Endothelial cell of umbilical vein (primary cell): ENCODE results near the gene TM9SF2. TPM values are rescaled to one million over a fixed set of nuclear protein-coding genes. Genes with fewer than 3 reads are reported as not detected.

Experiments used
- BruUV-seq: library from RNA; stranded (reverse); fragments of 400-500 nt; replicated peaks from 2 replicates; lab custom pipeline; 2021; lab: Mats Ljungman, UMichigan
- CTCF ChIA-PET: fragments of 300-600, 350-600 bp; sonication (Branson Sonifier 250); formaldehyde crosslinking; loops from one replicate; lab custom pipeline; 2021; ENCODE audit warnings: antibody characterized with exemption, inconsistent platforms; lab: Charles Lee
- POLR2A ChIA-PET: fragments of 300-600, 350-600 bp; sonication (Branson Sonifier 250); formaldehyde crosslinking; loops from one replicate; lab custom pipeline; 2021; ENCODE audit warnings: antibody characterized with exemption, inconsistent platforms; lab: Charles Lee
- DNase-seq: peaks from one replicate; pipeline ENCODE4 v3.0.0-alpha.2; 2011; ENCODE audit warnings: low read depth, low spot score
- FAIRE-seq: peaks from 2 replicates; lab custom pipeline; 2011; peaks lifted over from hg19 to GRCh38; lab: Jason Lieb, UNC
- H2AFZ ChIP-seq: 2 replicates; pipeline ENCODE4 v1.6.0; 2012; ENCODE audit warnings: low read depth, low read length, control low read depth, inconsistent platforms
- H3K27ac ChIP-seq: 2 replicates; pipeline ENCODE4 v1.5.1; 2011; ENCODE audit warnings: low read depth, mild to moderate bottlenecking, control low read depth, low read length, moderate library complexity; ENCODE audit not compliant: insufficient read depth
- H3K27me3 ChIP-seq, 2 experiments: 2 replicates each; pipeline versions ENCODE4 v1.6.0 to v1.6.1; 2011; ENCODE audit warnings: low read length in 2 of 2, mixed read lengths in 1 of 2; ENCODE audit not compliant: control insufficient read depth in 2 of 2, insufficient read depth in 2 of 2
- H3K36me3 ChIP-seq, 2 experiments: 2 replicates in 1 of 2; 3 replicates in 1 of 2; pipeline ENCODE4 v1.5.1; 2011; ENCODE audit warnings: low read length in 2 of 2, mild to moderate bottlenecking in 1 of 2, moderate library complexity in 1 of 2; ENCODE audit not compliant: control insufficient read depth in 2 of 2, insufficient read depth in 2 of 2; ENCODE audit errors: extremely low read depth in 1 of 2
- H3K4me1 ChIP-seq: 3 replicates; pipeline ENCODE4 v1.5.1; 2011; ENCODE audit warnings: mild to moderate bottlenecking, low read length; ENCODE audit not compliant: control insufficient read depth, insufficient read depth; ENCODE audit errors: extremely low read depth
- H3K4me2 ChIP-seq: 2 replicates; pipeline ENCODE4 v1.6.1; 2011; ENCODE audit warnings: low read length, control low read depth, mixed read lengths; ENCODE audit not compliant: insufficient read depth
- H3K4me3 ChIP-seq, 3 experiments: fragments of 200-600 bp in 1 of 3; sonication (generic), shearing (Covaris generic) in 1 of 3; replicated peaks in 1 of 3; 2 replicates each; pipeline ENCODE4 v1.5.1; 2011 to 2016; ENCODE audit warnings: control low read depth in 3 of 3, low read length in 3 of 3, mild to moderate bottlenecking in 2 of 3, inconsistent platforms in 1 of 3, low read depth in 1 of 3, moderate library complexity in 1 of 3; ENCODE audit not compliant: insufficient read depth in 1 of 3
- H3K79me2 ChIP-seq: 2 replicates; pipeline ENCODE4 v1.6.0; 2012; ENCODE audit warnings: low read length, inconsistent platforms; ENCODE audit not compliant: control insufficient read depth, insufficient read depth
- H3K9ac ChIP-seq: replicated peaks from 2 replicates; pipeline ENCODE3; 2011; ENCODE audit warnings: low read length, control low read depth; ENCODE audit not compliant: insufficient read depth; ENCODE audit errors: extremely low read depth
- H3K9me1 ChIP-seq: replicated peaks from 3 replicates; pipeline ENCODE4 v1.6.0; 2011; ENCODE audit warnings: mild to moderate bottlenecking, low read length; ENCODE audit not compliant: control insufficient read depth, insufficient read depth; ENCODE audit errors: extremely low read depth
- H3K9me3 ChIP-seq: replicated peaks from 2 replicates; pipeline ENCODE4 v1.5.1; 2012; ENCODE audit warnings: low read length, inconsistent platforms; ENCODE audit not compliant: control insufficient read depth, insufficient read depth
- H4K20me1 ChIP-seq: replicated peaks from 2 replicates; pipeline ENCODE3; 2011; ENCODE audit warnings: mild to moderate bottlenecking, low read length; ENCODE audit not compliant: control insufficient read depth, insufficient read depth; ENCODE audit errors: extremely low read depth
- EZH2 ChIP-seq: IDR thresholded peaks from 2 replicates; pipeline ENCODE4 v1.6.1; 2012; ENCODE audit warnings: borderline replicate concordance, low read depth, mild to moderate bottlenecking, moderate library complexity, low read length, inconsistent platforms; ENCODE audit not compliant: severe bottlenecking
- FOS ChIP-seq: IDR thresholded peaks from 2 replicates; pipeline ENCODE4 v1.6.1; 2011; ENCODE audit warnings: mild to moderate bottlenecking, low read length, moderate library complexity, borderline replicate concordance; ENCODE audit not compliant: insufficient read depth
- GATA2 ChIP-seq: IDR thresholded peaks from 2 replicates; pipeline ENCODE4 v1.7.0; 2011; ENCODE audit warnings: low read depth, mild to moderate bottlenecking, moderate library complexity, mixed read lengths, low read length; ENCODE audit not compliant: insufficient read length, insufficient read depth
- MAX ChIP-seq: IDR thresholded peaks from 2 replicates; pipeline ENCODE4 v1.6.1; 2011; ENCODE audit not compliant: insufficient read depth, insufficient read length
- POLR2A ChIP-seq: IDR thresholded peaks from 2 replicates; pipeline ENCODE4 v1.6.1; 2012; ENCODE audit warnings: low read depth, mild to moderate bottlenecking, control low read depth, low read length
- POLR2AphosphoS5 ChIP-seq: IDR thresholded peaks from 2 replicates; pipeline ENCODE4 v1.6.1; 2012; ENCODE audit warnings: low read depth, mild to moderate bottlenecking, control low read depth, low read length, moderate library complexity; ENCODE audit not compliant: insufficient read depth
- dilution Hi-C: fragments of 300-500 bp; cut with MboI; formaldehyde crosslinking; loops from one replicate; pipeline ENCODE4 v1.15.0; 2019; ENCODE audit warnings: low sequenced_read_pairs; ENCODE audit not compliant: extremely low pct_ligation_motif_present
- intact Hi-C: fragments of 100-400 bp; cut with micrococcal nuclease; formaldehyde crosslinking; loops from one replicate; pipeline ENCODE4 v1.10.0; 2022
- polyA plus RNA-seq, 4 experiments: library from polyadenylated mRNA; depleted of rRNA in 3 of 4; stranded (reverse) in 3 of 4; unstranded in 1 of 4; fragments of >200 nt; gene quantifications; 2 replicates each; pipeline versions ENCODE4 v1.2.1 to v1.2.3, GENCODE V29; 2011 to 2012; ENCODE audit warnings: missing spikeins in 1 of 4
- total RNA-seq: library from RNA; stranded (reverse); gene quantifications from 2 replicates; pipeline ENCODE4 v1.2.3, GENCODE V29; 2021

Gene TM9SF2
- total and polyA plus RNA-seq, 2 donors (not counting 3 experiments of a cell fraction or from before 2014, with no cell fraction given): 76.0 to 90.0 TPM

- DNase-seq: no peak
- Histone ChIP-seq H3K27me3 (peaks cover 0 to 4% of the 10 kb centered on the region in 2 experiments), H3K4me2 (no peak overlapping the region), H3K4me3 (no peak overlapping the region), H3K4me1 (peaks cover 9% of the 10 kb centered on the region), H3K27ac (no peak overlapping the region), H4K20me1 (no peaks in the 10 kb centered on the region), H3K36me3 (no peaks in the 10 kb centered on the region), H3K9ac (no peak overlapping the region), H3K9me1 (no peaks in the 10 kb centered on the region), H3K79me2 (no peaks in the 10 kb centered on the region), H3K9me3 (no peaks in the 10 kb centered on the region), H2AFZ (no peak overlapping the region)
- ChIA-PET CTCF (interaction anchor here (1.0 kb wide), 1 partner anchor 14 kb away, joined by 3 read pairs; no protein-coding TSS in a partner anchor), POLR2A (no interaction called here)
- no peak for FAIRE-seq
- BruUV-seq: no TSS peak
- TF ChIP-seq POLR2A (no peak), GATA2 (no peak), POLR2AphosphoS5 (no peak), FOS (no peak), MAX (no peak), EZH2 (no peak)
- dilution Hi-C loops: no loop called here
- intact Hi-C loops: no loop called here
Measured at GRCh38 chr13:99604636-99605035, 103.4 kb downstream of the TM9SF2 start.
